GM12878 (cell line): Measurements from ENCODE around the gene NEGR1. TPM values are rescaled to one million over a fixed set of nuclear protein-coding genes. Genes with fewer than 3 reads are reported as not detected.

Source experiments
- ATAC-seq: fragments of 200-7000 bp; cut with Tn5 transposase; 3 replicates; pipeline ENCODE4 v1.9.1; 2020; ENCODE audit warnings: mild to moderate bottlenecking, moderate library complexity
- BruUV-seq: library from RNA; stranded (reverse); fragments of 400-500 nt; replicated peaks from 2 replicates; lab custom pipeline; 2021; lab: Mats Ljungman, UMichigan
- CTCF ChIA-PET: fragments of 300-600 bp; sonication (Branson Sonifier 250); formaldehyde crosslinking; extraction: SDS; loops from one replicate; lab custom pipeline; 2021; ENCODE audit warnings: inconsistent platforms; lab: Yijun Ruan, JAX
- POLR2A ChIA-PET: fragments of 350-600 bp; formaldehyde crosslinking; extraction: SDS; loops from one replicate; lab custom pipeline; 2021; ENCODE audit warnings: inconsistent platforms; lab: Charles Lee
- RAD21 ChIA-PET: fragments of 300-600 bp; sonication (Branson Sonifier 250); formaldehyde crosslinking; loops from one replicate; lab custom pipeline; 2023; ENCODE audit warnings: antibody characterized with exemption; ENCODE audit not compliant: unreplicated experiment; lab: Charles Lee
- SMC1A ChIA-PET: fragments of 300-600 bp; sonication (Branson Sonifier 250); formaldehyde crosslinking; loops from one replicate; lab custom pipeline; 2023; ENCODE audit not compliant: unreplicated experiment, uncharacterized antibody; lab: Charles Lee
- DNase-seq: peaks from one replicate; pipeline ENCODE4 v3.0.0-alpha.2; 2011; ENCODE audit warnings: low read depth, low spot score
- FAIRE-seq: peaks from 3 replicates; lab custom pipeline; 2011; peaks lifted over from hg19 to GRCh38; lab: Jason Lieb, UNC
- H2AFZ ChIP-seq: 2 replicates; pipeline ENCODE4 v1.6.0; 2011; ENCODE audit warnings: low read depth, low read length, control low read depth; ENCODE audit not compliant: control insufficient read depth
- H3K27ac ChIP-seq: 2 replicates; pipeline ENCODE4 v1.5.1; 2011; ENCODE audit warnings: control low read depth; ENCODE audit not compliant: control insufficient read depth, insufficient read depth
- H3K27me3 ChIP-seq, 2 experiments: replicated peaks in 1 of 2; 2 replicates each; pipeline versions ENCODE4 v1.6.0 to v1.6.1; 2011; ENCODE audit warnings: low read length in 1 of 2; ENCODE audit not compliant: control insufficient read depth in 2 of 2, insufficient read depth in 2 of 2
- H3K36me3 ChIP-seq, 2 experiments: 2 replicates each; pipeline ENCODE4 v1.5.1; 2011; ENCODE audit warnings: low read length in 1 of 2; ENCODE audit not compliant: control insufficient read depth in 2 of 2, insufficient read depth in 2 of 2
- H3K4me1 ChIP-seq: 2 replicates; pipeline ENCODE4 v1.6.1; 2011; ENCODE audit warnings: mild to moderate bottlenecking, low read length, moderate library complexity, mixed read lengths; ENCODE audit not compliant: control insufficient read depth, insufficient read depth
- H3K4me2 ChIP-seq: 2 replicates; pipeline ENCODE4 v1.6.0; 2011; ENCODE audit warnings: control low read depth; ENCODE audit not compliant: control insufficient read depth, insufficient read depth
- H3K4me3 ChIP-seq: fragments of 200-600 bp; sonication (generic); 2 replicates; pipeline ENCODE4 v1.5.1; 2016
- H3K79me2 ChIP-seq: 2 replicates; pipeline ENCODE4 v1.6.0; 2011; ENCODE audit warnings: low read length; ENCODE audit not compliant: control insufficient read depth, insufficient read depth
- H3K9ac ChIP-seq: 2 replicates; pipeline ENCODE4 v1.8.0; 2011; ENCODE audit warnings: low read length, control low read depth, mixed read lengths; ENCODE audit not compliant: control insufficient read depth, insufficient read depth
- H3K9me3 ChIP-seq: replicated peaks from 3 replicates; pipeline ENCODE4 v1.5.1; 2011; ENCODE audit warnings: mild to moderate bottlenecking, low read length; ENCODE audit not compliant: control insufficient read depth, insufficient read depth
- H4K20me1 ChIP-seq: 2 replicates; pipeline ENCODE4 v1.6.0; 2011; ENCODE audit not compliant: control insufficient read depth, insufficient read depth
- BCL3 ChIP-seq: IDR thresholded peaks from 2 replicates; pipeline ENCODE4 v1.6.1; 2011; ENCODE audit warnings: borderline replicate concordance, low read depth, mild to moderate bottlenecking, moderate library complexity, low read length; ENCODE audit not compliant: insufficient read depth, poor library complexity, severe bottlenecking
- CHD4 ChIP-seq: fragments of 200-600 bp; sonication (generic); IDR thresholded peaks from 2 replicates; pipeline ENCODE4 v1.6.1; 2016; ENCODE audit warnings: mild to moderate bottlenecking
- CREB1 ChIP-seq: IDR thresholded peaks from 2 replicates; pipeline ENCODE4 v1.6.1; 2012; ENCODE audit warnings: low read depth, mild to moderate bottlenecking, inconsistent platforms
- FOS ChIP-seq: IDR thresholded peaks from 3 replicates; pipeline ENCODE4 v1.6.1; 2011; ENCODE audit warnings: borderline replicate concordance; ENCODE audit not compliant: insufficient read length; ENCODE audit errors: extremely low read depth
- IKZF2 ChIP-seq, 2 experiments: fragments of 450-650 bp; IDR thresholded peaks; 2 replicates each; pipeline ENCODE4 v1.6.1; 2017; ENCODE audit warnings: mild to moderate bottlenecking in 2 of 2, moderate library complexity in 2 of 2
- JUNB ChIP-seq: IDR thresholded peaks from 2 replicates; pipeline ENCODE4 v1.6.1; 2016; ENCODE audit warnings: antibody characterized with exemption, mild to moderate bottlenecking
- JUND ChIP-seq: IDR thresholded peaks from 2 replicates; pipeline ENCODE4 v1.6.1; 2012; ENCODE audit warnings: low read depth, mild to moderate bottlenecking, low read length, improper control_type of control experiment, moderate library complexity
- NR2F1 ChIP-seq: fragments of 450-650 bp; conservative IDR thresholded peaks from 2 replicates; pipeline ENCODE4 v1.6.1; 2017; ENCODE audit warnings: mild to moderate bottlenecking
- PAX8 ChIP-seq: fragments of 450-650 bp; IDR thresholded peaks from 2 replicates; pipeline ENCODE4 v1.6.1; 2017; ENCODE audit warnings: mild to moderate bottlenecking, moderate library complexity
- ZBTB11 ChIP-seq: fragments of 450-650 bp; formaldehyde crosslinking; IDR thresholded peaks from 2 replicates; pipeline ENCODE4 v1.5.0; 2022; ENCODE audit warnings: mild to moderate bottlenecking, missing genetic modification characterization
- in situ Hi-C: fragments of 300-500 bp; cut with MboI; formaldehyde crosslinking; loops from 9 replicates; pipeline ENCODE4 v1.14.3; 2018; ENCODE audit warnings: mixed read lengths
- intact Hi-C: fragments of 100-400 bp; cut with micrococcal nuclease; formaldehyde crosslinking; loops from one replicate; pipeline ENCODE4 v1.14.2; 2022; ENCODE audit not compliant: unreplicated experiment
- polyA plus RNA-seq, 11 experiments: library from polyadenylated mRNA; depleted of rRNA in 4 of 11; unstranded in 6 of 11; stranded (reverse) in 5 of 11; fragments of >200 nt; fragmentation: Nextera tagmentation in 4 of 11; fragmentation: Illumina TruSeq in 1 of 11; extraction: Ambion mirVana in 4 of 11; extraction: Trizol in 1 of 11; gene quantifications; 1 replicate in 1 of 11; 2 replicates in 10 of 11; pipeline versions ENCODE4 v1.2.1 to v1.2.3, GENCODE V29; 2011 to 2016; ENCODE audit warnings: inconsistent platforms in 2 of 11, missing spikeins in 2 of 11, low read depth in 1 of 11
- total RNA-seq, 4 experiments: library from RNA; depleted of rRNA in 3 of 4; stranded (reverse); fragments of >200 nt in 3 of 4; fragmentation: Illumina TruSeq in 1 of 4; extraction: Trizol in 1 of 4; gene quantifications; 2 replicates each; pipeline versions ENCODE4 v1.2.1 to v1.2.3, GENCODE V29; 2013 to 2021
- TF ChIP-seq, protein P1 (sequence below): fragments of 450-650 bp; IDR thresholded peaks from 2 replicates; pipeline ENCODE4 v1.6.1; 2016; ENCODE audit warnings: mild to moderate bottlenecking
- TF ChIP-seq, protein P2 (sequence below): IDR thresholded peaks from 2 replicates; pipeline ENCODE4 v1.6.1; 2012; ENCODE audit warnings: low read depth, low read length, improper control_type of control experiment
- TF ChIP-seq, protein P3 (sequence below): fragments of 450-650 bp; IDR thresholded peaks from 2 replicates; pipeline ENCODE4 v1.6.1; 2016; ENCODE audit warnings: mild to moderate bottlenecking, moderate library complexity, borderline replicate concordance

The NEGR1 gene
- total and polyA plus RNA-seq, 10 of the 15 experiments (the other 5 are each of a cell fraction or from before 2014, with no cell fraction given), result under 0.01 to 0.03 (median 0.01) TPM; not detected in 7

- TF ChIP-seq JUND, result no peak
These were observed 115.9 kb downstream of the NEGR1 start (continued) for GRCh38 chr1:72166426-72166825.

DNA sequence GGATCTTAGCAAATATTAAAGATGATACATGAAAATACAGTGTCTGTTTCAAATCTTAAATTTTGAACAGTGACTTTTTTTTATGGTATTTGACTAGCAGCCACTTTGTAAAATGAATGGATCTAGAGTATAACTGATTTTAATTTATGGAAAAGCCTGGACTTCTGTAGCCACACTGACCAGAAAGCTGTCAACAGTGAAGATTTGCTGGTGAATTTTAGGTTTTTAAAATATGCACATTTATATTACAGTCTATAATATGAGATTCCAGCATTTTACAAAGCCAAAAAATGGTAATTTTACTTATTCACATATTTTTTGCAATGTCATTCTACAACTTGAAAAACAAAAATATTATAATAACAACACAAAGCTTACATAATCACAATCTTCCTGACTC lies 131.8 kb downstream of the NEGR1 start:
- no peaks in the 10 kb centered on the region for H3K79me2 ChIP-seq
- H3K4me3 ChIP-seq, result no peak overlapping the region
- BruUV-seq, result no TSS peak
- FAIRE-seq (no peak), DNase-seq (no peak), ATAC-seq (no peak)
- CTCF ChIA-PET, result no interaction called here
- H3K9ac ChIP-seq, result no peak overlapping the region
- RAD21 ChIA-PET, result no interaction called here
- H3K4me2 ChIP-seq, result no peak overlapping the region
- no peaks in the 10 kb centered on the region for H3K36me3 ChIP-seq
- H3K27ac ChIP-seq, result no peak overlapping the region
- intact Hi-C loops (no loop called here), in situ Hi-C loops (no loop called here)
- H4K20me1 ChIP-seq, result no peaks in the 10 kb centered on the region
- SMC1A ChIA-PET, result interaction anchor here (0.7 kb wide), 1 partner anchor 14 kb away, joined by 3 read pairs; no protein-coding TSS in a partner anchor
- H3K9me3 ChIP-seq, result no peaks in the 10 kb centered on the region
- POLR2A ChIA-PET, result no interaction called here
- no peak overlapping the region for H2AFZ ChIP-seq
- H3K4me1 ChIP-seq, result no peaks in the 10 kb centered on the region
- no peaks in the 10 kb centered on the region for H3K27me3 ChIP-seq
- TF ChIP-seq FOS (no peak), IKZF2 (IDR thresholded peaks at IDR 0.05) (no peak), BCL3 (no peak), JUNB (no peak), NR2F1 (no peak), CHD4 (no peak), ZBTB11 (no peak), CREB1 (no peak), PAX8 (no peak)
- TF ChIP-seq, protein P1, sequence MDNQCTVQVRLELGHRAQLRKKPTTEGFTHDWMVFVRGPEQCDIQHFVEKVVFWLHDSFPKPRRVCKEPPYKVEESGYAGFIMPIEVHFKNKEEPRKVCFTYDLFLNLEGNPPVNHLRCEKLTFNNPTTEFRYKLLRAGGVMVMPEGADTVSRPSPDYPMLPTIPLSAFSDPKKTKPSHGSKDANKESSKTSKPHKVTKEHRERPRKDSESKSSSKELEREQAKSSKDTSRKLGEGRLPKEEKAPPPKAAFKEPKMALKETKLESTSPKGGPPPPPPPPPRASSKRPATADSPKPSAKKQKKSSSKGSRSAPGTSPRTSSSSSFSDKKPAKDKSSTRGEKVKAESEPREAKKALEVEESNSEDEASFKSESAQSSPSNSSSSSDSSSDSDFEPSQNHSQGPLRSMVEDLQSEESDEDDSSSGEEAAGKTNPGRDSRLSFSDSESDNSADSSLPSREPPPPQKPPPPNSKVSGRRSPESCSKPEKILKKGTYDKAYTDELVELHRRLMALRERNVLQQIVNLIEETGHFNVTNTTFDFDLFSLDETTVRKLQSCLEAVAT, result no peak
- TF ChIP-seq, protein P2, sequence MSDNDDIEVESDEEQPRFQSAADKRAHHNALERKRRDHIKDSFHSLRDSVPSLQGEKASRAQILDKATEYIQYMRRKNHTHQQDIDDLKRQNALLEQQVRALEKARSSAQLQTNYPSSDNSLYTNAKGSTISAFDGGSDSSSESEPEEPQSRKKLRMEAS, result no peak
- TF ChIP-seq, protein P3, sequence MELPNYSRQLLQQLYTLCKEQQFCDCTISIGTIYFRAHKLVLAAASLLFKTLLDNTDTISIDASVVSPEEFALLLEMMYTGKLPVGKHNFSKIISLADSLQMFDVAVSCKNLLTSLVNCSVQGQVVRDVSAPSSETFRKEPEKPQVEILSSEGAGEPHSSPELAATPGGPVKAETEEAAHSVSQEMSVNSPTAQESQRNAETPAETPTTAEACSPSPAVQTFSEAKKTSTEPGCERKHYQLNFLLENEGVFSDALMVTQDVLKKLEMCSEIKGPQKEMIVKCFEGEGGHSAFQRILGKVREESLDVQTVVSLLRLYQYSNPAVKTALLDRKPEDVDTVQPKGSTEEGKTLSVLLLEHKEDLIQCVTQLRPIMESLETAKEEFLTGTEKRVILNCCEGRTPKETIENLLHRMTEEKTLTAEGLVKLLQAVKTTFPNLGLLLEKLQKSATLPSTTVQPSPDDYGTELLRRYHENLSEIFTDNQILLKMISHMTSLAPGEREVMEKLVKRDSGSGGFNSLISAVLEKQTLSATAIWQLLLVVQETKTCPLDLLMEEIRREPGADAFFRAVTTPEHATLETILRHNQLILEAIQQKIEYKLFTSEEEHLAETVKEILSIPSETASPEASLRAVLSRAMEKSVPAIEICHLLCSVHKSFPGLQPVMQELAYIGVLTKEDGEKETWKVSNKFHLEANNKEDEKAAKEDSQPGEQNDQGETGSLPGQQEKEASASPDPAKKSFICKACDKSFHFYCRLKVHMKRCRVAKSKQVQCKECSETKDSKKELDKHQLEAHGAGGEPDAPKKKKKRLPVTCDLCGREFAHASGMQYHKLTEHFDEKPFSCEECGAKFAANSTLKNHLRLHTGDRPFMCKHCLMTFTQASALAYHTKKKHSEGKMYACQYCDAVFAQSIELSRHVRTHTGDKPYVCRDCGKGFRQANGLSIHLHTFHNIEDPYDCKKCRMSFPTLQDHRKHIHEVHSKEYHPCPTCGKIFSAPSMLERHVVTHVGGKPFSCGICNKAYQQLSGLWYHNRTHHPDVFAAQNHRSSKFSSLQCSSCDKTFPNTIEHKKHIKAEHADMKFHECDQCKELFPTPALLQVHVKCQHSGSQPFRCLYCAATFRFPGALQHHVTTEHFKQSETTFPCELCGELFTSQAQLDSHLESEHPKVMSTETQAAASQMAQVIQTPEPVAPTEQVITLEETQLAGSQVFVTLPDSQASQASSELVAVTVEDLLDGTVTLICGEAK, result no peak
